ENCODE data around the gene CBFB.

CBFB gene

GRCh38 chr16:67013233-67013822, 15.6 kb upstream of the CBFB start:
- no peak for TF ChIP-seq GATA3 (IDR thresholded peaks at IDR 0.05; ENCODE audit: low read depth, low read length)
- no peak for TF ChIP-seq GATA2 (IDR thresholded peaks at IDR 0.05; ENCODE audit: low read depth, low read length)

- TF ChIP-seq GATA2 (IDR thresholded peaks at IDR 0.05; ENCODE audit: low read depth, low read length) (no peak), GATA3 (IDR thresholded peaks at IDR 0.05; ENCODE audit: low read depth, low read length) (no peak)
These were observed 14.9 kb upstream of the CBFB start for GRCh38 chr16:67013823-67014633.

GRCh38 chr16:67014634-67015312, 14.2 kb upstream of the CBFB start:
- TF ChIP-seq GATA2 (IDR thresholded peaks at IDR 0.05; ENCODE audit: low read depth, low read length) (no peak), GATA3 (IDR thresholded peaks at IDR 0.05; ENCODE audit: low read depth, low read length) (no peak)

- no peak for TF ChIP-seq GATA3 (IDR thresholded peaks at IDR 0.05; ENCODE audit: low read depth, low read length)
- TF ChIP-seq GATA2 (IDR thresholded peaks at IDR 0.05; ENCODE audit: low read depth, low read length), result no peak
These were observed 13.6 kb upstream of the CBFB start for GRCh38 chr16:67015313-67015731.

GRCh38 chr16:67016143-67016542, 12.8 kb upstream of the CBFB start:
- no peak for TF ChIP-seq GATA2 (IDR thresholded peaks at IDR 0.05; ENCODE audit: low read depth, low read length)
- TF ChIP-seq GATA3 (IDR thresholded peaks at IDR 0.05; ENCODE audit: low read depth, low read length), result no peak

GRCh38 chr16:67016681-67017420, 12.1 kb upstream of the CBFB start:
- TF ChIP-seq GATA3 (IDR thresholded peaks at IDR 0.05; ENCODE audit: low read depth, low read length), result no peak
- no peak for TF ChIP-seq GATA2 (IDR thresholded peaks at IDR 0.05; ENCODE audit: low read depth, low read length)

GRCh38 chr16:67017421-67017750, 11.6 kb upstream of the CBFB start:
- TF ChIP-seq GATA3 (IDR thresholded peaks at IDR 0.05; ENCODE audit: low read depth, low read length) (no peak), GATA2 (IDR thresholded peaks at IDR 0.05; ENCODE audit: low read depth, low read length) (no peak)

- TF ChIP-seq GATA3 (IDR thresholded peaks at IDR 0.05; ENCODE audit: low read depth, low read length), result no peak
- no peak for TF ChIP-seq GATA2 (IDR thresholded peaks at IDR 0.05; ENCODE audit: low read depth, low read length)
These were observed 11.0 kb upstream of the CBFB start for GRCh38 chr16:67017810-67018488.

GRCh38 chr16:67019171-67019570, 9.8 kb upstream of the CBFB start:
- TF ChIP-seq GATA3 (IDR thresholded peaks at IDR 0.05; ENCODE audit: low read depth, low read length) (no peak), GATA2 (IDR thresholded peaks at IDR 0.05; ENCODE audit: low read depth, low read length) (no peak)

GRCh38 chr16:67021321-67021720, 7.6 kb upstream of the CBFB start:
- TF ChIP-seq GATA2 (IDR thresholded peaks at IDR 0.05; ENCODE audit: low read depth, low read length) (no peak), GATA3 (IDR thresholded peaks at IDR 0.05; ENCODE audit: low read depth, low read length) (no peak)

GRCh38 chr16:67022531-67023214, 6.3 kb upstream of the CBFB start:
- TF ChIP-seq GATA3 (IDR thresholded peaks at IDR 0.05; ENCODE audit: low read depth, low read length) (no peak), GATA2 (IDR thresholded peaks at IDR 0.05; ENCODE audit: low read depth, low read length) (no peak)

GRCh38 chr16:67023689-67024088, 5.3 kb upstream of the CBFB start:
- no peak for TF ChIP-seq GATA3 (IDR thresholded peaks at IDR 0.05; ENCODE audit: low read depth, low read length)
- TF ChIP-seq GATA2 (IDR thresholded peaks at IDR 0.05; ENCODE audit: low read depth, low read length), result no peak
